Measurements from ENCODE around the gene CHN2. TPM values are rescaled to one million over a fixed set of nuclear protein-coding genes. Genes with fewer than 3 reads are reported as not detected.

Gene CHN2
- total RNA-seq, 1 experiment from 2014 or later, result 61.2 TPM

- no TSS peak for BruUV-seq (replicated peaks)
- DNase-seq (ENCODE audit: low spot score), result no peak
- Histone ChIP-seq H3K36me3 (ENCODE audit: insufficient read depth, low read length, poor library complexity, severe bottlenecking) (no peaks in the 10 kb centered on the region), H3K9me3 (ENCODE audit: low read depth, low read length, poor library complexity, severe bottlenecking) (no peaks in the 10 kb centered on the region), H3K27me3 (replicated peaks; ENCODE audit: insufficient read depth, low read depth, low read length, poor library complexity) (no peaks in the 10 kb centered on the region), H3K27ac (ENCODE audit: low read depth, low read length, poor library complexity, severe bottlenecking) (no peak overlapping the region), H3K4me1 (ENCODE audit: insufficient read depth, low read length, poor library complexity, severe bottlenecking) (no peaks in the 10 kb centered on the region), H3K4me3 (ENCODE audit: low read depth, low read length, poor library complexity, severe bottlenecking) (no peak overlapping the region)
- intact Hi-C loops (cut with micrococcal nuclease; ENCODE audit: unreplicated experiment), result no loop called here
- TF ChIP-seq EZH2 (IDR thresholded peaks at IDR 0.05; ENCODE audit: borderline replicate concordance, low read depth, low read length, poor library complexity, severe bottlenecking), result no peak
- TF ChIP-seq, protein P1, sequence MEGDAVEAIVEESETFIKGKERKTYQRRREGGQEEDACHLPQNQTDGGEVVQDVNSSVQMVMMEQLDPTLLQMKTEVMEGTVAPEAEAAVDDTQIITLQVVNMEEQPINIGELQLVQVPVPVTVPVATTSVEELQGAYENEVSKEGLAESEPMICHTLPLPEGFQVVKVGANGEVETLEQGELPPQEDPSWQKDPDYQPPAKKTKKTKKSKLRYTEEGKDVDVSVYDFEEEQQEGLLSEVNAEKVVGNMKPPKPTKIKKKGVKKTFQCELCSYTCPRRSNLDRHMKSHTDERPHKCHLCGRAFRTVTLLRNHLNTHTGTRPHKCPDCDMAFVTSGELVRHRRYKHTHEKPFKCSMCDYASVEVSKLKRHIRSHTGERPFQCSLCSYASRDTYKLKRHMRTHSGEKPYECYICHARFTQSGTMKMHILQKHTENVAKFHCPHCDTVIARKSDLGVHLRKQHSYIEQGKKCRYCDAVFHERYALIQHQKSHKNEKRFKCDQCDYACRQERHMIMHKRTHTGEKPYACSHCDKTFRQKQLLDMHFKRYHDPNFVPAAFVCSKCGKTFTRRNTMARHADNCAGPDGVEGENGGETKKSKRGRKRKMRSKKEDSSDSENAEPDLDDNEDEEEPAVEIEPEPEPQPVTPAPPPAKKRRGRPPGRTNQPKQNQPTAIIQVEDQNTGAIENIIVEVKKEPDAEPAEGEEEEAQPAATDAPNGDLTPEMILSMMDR (conservative IDR thresholded peaks at IDR 0.05; ENCODE audit: low read depth, low read length), result no peak
- ChIA-PET POLR2A (ENCODE audit: low non-redundant PET) (no interaction called here), CTCF (no interaction called here)
Measured at GRCh38 chr7:29418651-29419050, 224.1 kb downstream of the CHN2 start.

GRCh38 chr7:29420011-29420410 lies 225.4 kb downstream of the CHN2 start:
- Histone ChIP-seq H3K27ac (ENCODE audit: low read depth, low read length, poor library complexity, severe bottlenecking) (no peak overlapping the region), H3K36me3 (ENCODE audit: insufficient read depth, low read length, poor library complexity, severe bottlenecking) (no peaks in the 10 kb centered on the region), H3K4me1 (ENCODE audit: insufficient read depth, low read length, poor library complexity, severe bottlenecking) (no peaks in the 10 kb centered on the region), H3K27me3 (replicated peaks; ENCODE audit: insufficient read depth, low read depth, low read length, poor library complexity) (no peaks in the 10 kb centered on the region), H3K9me3 (ENCODE audit: low read depth, low read length, poor library complexity, severe bottlenecking) (no peaks in the 10 kb centered on the region), H3K4me3 (ENCODE audit: low read depth, low read length, poor library complexity, severe bottlenecking) (no peak overlapping the region)
- DNase-seq (ENCODE audit: low spot score), result no peak
- POLR2A ChIA-PET (ENCODE audit: low non-redundant PET), result no interaction called here
- no TSS peak for BruUV-seq (replicated peaks)
- CTCF ChIA-PET, result no interaction called here
- intact Hi-C loops (cut with micrococcal nuclease; ENCODE audit: unreplicated experiment), result no loop called here
- TF ChIP-seq, protein P1 (conservative IDR thresholded peaks at IDR 0.05; ENCODE audit: low read depth, low read length), result no peak
- no peak for TF ChIP-seq EZH2 (IDR thresholded peaks at IDR 0.05; ENCODE audit: borderline replicate concordance, low read depth, low read length, poor library complexity, severe bottlenecking)

GRCh38 chr7:29421010-29421956 lies 226.7 kb downstream of the CHN2 start:
- ChIA-PET POLR2A (ENCODE audit: low non-redundant PET) (no interaction called here), CTCF (no interaction called here)
- Histone ChIP-seq H3K4me3 (ENCODE audit: low read depth, low read length, poor library complexity, severe bottlenecking) (no peak overlapping the region), H3K9me3 (ENCODE audit: low read depth, low read length, poor library complexity, severe bottlenecking) (no peaks in the 10 kb centered on the region), H3K4me1 (ENCODE audit: insufficient read depth, low read length, poor library complexity, severe bottlenecking) (no peaks in the 10 kb centered on the region), H3K27ac (ENCODE audit: low read depth, low read length, poor library complexity, severe bottlenecking) (no peak overlapping the region), H3K27me3 (replicated peaks; ENCODE audit: insufficient read depth, low read depth, low read length, poor library complexity) (no peaks in the 10 kb centered on the region), H3K36me3 (ENCODE audit: insufficient read depth, low read length, poor library complexity, severe bottlenecking) (no peaks in the 10 kb centered on the region)
- DNase-seq (ENCODE audit: low spot score), result no peak
- no peak for TF ChIP-seq EZH2 (IDR thresholded peaks at IDR 0.05; ENCODE audit: borderline replicate concordance, low read depth, low read length, poor library complexity, severe bottlenecking)
- TF ChIP-seq, protein P1 (conservative IDR thresholded peaks at IDR 0.05; ENCODE audit: low read depth, low read length), result no peak
- BruUV-seq (replicated peaks), result no TSS peak
- intact Hi-C loops (cut with micrococcal nuclease; ENCODE audit: unreplicated experiment), result no loop called here

Data from A673 (cell line).